Retinal pigment epithelial cell (primary cell): Measurements from ENCODE around the gene FBN1.
A peak's percentile ranks its signal among the peaks of the same experiment; 100 is the strongest.

Source experiments
- DNase-seq: peaks from one replicate; pipeline ENCODE4 v3.0.0-alpha.2; 2010; ENCODE audit warnings: low read depth
- H3K4me3 ChIP-seq: 2 replicates; pipeline ENCODE4 v1.5.1; 2011; ENCODE audit warnings: mild to moderate bottlenecking, low read length, control low read depth, moderate library complexity
- TF ChIP-seq, protein P1 (sequence below): conservative IDR thresholded peaks from 2 replicates; pipeline ENCODE4 v1.5.1; 2011; ENCODE audit warnings: low read depth, low read length, control low read depth, inconsistent platforms

Gene FBN1

DNA sequence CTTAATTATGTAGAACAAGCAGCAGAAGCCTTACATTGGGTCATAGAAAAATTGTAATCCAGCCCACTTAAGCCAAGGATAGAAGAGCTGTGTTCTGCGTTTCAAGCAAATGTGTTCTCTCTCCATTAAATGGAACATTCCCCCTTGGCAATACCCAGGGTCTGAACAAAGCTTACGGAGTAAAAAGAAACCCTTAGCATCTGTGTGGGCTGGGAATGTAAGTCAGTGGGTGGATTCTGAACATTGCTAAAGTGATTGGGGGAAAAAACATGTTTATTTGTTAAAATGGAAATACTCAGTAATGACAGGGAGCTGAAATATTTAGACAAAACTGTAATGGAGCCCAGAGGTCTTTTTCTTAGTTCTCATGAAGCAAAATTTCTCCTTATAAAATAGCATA, 166.9 kb downstream of the FBN1 start:
- DNase-seq = no peak
- TF ChIP-seq, protein P1, sequence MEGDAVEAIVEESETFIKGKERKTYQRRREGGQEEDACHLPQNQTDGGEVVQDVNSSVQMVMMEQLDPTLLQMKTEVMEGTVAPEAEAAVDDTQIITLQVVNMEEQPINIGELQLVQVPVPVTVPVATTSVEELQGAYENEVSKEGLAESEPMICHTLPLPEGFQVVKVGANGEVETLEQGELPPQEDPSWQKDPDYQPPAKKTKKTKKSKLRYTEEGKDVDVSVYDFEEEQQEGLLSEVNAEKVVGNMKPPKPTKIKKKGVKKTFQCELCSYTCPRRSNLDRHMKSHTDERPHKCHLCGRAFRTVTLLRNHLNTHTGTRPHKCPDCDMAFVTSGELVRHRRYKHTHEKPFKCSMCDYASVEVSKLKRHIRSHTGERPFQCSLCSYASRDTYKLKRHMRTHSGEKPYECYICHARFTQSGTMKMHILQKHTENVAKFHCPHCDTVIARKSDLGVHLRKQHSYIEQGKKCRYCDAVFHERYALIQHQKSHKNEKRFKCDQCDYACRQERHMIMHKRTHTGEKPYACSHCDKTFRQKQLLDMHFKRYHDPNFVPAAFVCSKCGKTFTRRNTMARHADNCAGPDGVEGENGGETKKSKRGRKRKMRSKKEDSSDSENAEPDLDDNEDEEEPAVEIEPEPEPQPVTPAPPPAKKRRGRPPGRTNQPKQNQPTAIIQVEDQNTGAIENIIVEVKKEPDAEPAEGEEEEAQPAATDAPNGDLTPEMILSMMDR = no peak
- no peak overlapping the region for H3K4me3 ChIP-seq

DNA sequence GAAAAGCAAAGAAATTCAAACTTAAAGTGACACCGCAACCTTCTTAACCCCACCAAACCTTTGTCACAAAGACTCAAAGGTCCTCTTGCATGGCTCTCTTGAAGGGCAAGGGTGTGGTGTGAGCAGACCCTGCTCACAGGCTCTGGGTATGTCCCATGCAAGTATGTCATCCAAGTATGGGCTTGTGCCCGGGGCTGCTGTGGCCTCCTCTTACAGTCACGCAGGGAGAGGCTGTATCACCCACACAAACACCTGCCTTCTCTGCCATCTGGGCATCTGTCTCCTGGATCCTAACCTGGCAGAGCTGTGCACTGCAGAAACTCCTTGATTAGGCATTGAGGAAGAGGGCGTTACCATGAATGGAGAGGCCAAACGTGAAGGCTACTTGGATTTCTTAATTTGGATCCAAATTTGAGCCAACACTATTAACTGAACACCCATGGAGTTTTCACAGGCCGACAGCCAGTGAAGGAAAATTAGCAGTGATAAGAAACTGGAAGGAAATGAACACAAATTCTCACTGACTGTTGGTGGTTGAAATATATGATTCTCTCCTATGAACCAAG, 167.6 kb downstream of the FBN1 start:
- no peak for DNase-seq
- TF ChIP-seq, protein P1 = no peak

DNA sequence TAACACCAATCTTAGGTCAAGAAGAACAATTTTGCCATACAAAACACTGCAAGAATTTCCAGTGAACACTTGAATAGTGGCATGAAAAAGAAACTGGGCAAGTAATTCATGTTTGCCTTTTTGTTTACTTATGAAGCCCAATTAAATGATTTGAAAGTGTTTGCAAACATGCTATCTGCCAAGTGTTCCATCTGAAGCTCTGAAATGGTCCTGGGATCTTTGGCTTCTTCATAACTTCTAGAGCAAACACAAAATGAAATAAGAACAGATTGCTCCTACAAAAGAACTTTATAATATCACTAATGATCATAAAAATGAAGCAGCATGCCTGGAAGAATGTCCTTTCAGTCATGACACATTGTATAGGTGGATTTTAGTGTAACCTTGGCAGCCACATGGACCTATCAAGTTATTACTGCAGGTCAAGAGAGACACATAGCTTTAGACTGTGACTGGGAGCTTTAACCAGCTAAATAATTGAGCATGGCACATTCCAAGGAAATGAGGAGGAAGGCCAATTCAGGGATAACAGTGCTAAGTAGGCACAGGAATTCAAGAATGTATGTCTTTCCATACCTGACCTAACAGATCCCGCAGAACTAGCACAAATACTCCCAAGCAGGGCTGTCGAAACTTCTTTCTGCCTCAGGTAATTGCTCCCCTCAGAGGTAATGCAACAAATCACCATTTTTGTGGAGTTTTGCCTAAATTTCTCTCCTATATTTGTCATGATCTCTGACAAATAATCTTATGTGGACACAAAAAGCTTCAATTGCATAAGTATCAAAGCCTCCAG, 169.7 kb downstream of the FBN1 start:
- no peak overlapping the region for H3K4me3 ChIP-seq
- TF ChIP-seq, protein P1 = no peak
- peak; percentile 53 for DNase-seq

More for the DNA sequence above, 167.6 kb downstream of the FBN1 start:
- H3K4me3 ChIP-seq = no peak overlapping the region

DNA sequence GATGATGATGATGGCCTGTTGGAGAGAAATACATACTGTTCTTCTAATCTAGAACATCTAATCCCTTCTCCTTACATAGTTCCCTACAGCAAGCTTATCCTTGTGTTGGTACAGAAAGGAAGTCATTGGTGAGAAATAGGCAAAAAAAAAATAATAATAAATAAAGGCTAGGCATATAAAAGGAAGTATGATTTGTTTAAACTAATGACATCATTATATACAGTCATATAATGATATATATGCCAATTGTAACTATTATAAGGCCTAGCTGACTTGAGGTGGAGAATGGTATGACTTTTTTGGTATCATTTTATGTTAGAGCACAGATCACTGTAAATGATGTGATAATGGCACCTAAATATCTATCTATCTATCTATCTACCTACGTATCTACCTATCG, 171.8 kb downstream of the FBN1 start:
- H3K4me3 ChIP-seq = no peak overlapping the region

DNA sequence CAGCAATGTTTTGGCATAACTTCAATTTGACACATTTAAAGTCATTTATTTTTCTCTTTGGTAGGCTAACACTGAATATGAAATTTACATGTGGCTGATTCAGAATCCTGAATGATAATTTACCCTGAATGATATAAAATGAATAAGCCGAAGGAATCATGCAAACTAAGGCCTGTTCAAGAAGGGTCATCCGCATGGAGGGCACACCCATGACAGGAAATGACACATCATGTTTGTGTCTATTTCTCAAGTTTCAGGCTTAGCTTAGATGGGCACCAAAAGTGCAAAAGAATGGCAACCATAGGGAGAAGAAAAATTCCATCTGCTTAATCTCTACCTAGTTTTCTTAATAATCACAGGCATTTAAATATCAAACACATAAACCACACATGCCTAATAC, 172.8 kb downstream of the FBN1 start:
- TF ChIP-seq, protein P1 = no peak
- H3K4me3 ChIP-seq = no peak overlapping the region
- no peak for DNase-seq

More for the DNA sequence above, 171.8 kb downstream of the FBN1 start:
- no peak for DNase-seq
- TF ChIP-seq, protein P1 = no peak

DNA sequence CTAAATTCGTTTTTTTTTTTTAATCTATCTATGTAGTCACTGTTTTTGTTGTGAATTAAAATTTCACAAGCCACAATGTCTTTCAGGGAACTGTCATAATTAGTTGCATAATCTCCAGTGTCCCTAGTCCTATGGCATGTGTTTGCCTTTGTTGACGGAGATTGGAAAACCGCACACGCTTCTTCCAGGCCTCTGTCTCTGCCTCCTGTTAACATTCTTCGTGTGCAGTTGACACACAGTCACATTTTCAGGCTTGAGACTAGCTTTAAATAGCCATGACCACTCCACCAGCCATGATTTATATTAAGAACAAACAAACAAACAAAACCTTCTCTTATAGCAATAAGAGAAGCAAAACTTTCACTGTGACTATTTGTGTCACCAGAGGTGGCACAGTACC, 174.4 kb downstream of the FBN1 start:
- no peak overlapping the region for H3K4me3 ChIP-seq
- no peak for DNase-seq
- TF ChIP-seq, protein P1 = no peak

DNA sequence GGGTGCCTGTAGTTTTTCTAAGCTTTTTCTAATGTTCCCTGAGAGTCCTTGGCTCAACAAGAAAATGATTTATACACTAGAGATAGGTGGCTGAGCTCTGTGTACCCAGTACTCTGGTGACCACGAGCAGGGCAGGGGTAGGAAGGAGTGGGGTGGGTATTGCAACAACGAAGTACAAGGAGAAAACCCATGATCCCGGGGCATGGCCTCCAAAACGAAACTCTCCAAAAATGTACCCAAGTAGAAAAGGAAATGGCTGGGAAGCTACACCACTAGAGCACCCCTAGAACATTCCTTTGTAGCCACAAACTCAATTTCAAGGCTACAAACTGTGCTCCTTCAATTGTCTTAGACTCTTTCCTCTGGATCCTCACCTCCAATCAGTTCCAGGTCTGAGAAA, 175.4 kb downstream of the FBN1 start:
- TF ChIP-seq, protein P1 = no peak
- DNase-seq = no peak
- H3K4me3 ChIP-seq = no peak overlapping the region
